ENCODE data around the gene TSPO2.
A peak's percentile ranks its signal among the peaks of the same experiment; 100 is the strongest.

Gene TSPO2

DNA sequence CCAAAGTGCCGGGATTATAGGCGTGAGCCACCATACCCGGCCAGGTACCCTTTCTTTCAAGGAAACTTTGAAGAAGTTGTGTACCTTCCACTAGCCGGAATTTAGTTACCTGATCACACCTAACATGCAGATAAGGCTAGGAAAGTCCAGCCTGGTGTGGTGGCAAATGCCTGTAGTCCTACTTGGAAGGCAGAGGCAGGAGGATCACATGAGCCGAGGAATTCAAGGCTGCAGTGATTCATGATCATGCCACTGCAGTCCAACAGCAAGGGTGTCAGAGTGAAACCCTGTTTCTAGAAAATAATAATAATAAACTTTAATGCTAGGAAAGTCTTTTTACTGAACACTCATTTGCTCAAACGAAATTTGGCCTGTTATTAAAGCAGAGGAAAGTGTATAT is 51.5 kb downstream of the TSPO2 start:
- DNase-seq (ENCODE audit: low read depth), result peak; percentile 75
- TF ChIP-seq, protein P1, sequence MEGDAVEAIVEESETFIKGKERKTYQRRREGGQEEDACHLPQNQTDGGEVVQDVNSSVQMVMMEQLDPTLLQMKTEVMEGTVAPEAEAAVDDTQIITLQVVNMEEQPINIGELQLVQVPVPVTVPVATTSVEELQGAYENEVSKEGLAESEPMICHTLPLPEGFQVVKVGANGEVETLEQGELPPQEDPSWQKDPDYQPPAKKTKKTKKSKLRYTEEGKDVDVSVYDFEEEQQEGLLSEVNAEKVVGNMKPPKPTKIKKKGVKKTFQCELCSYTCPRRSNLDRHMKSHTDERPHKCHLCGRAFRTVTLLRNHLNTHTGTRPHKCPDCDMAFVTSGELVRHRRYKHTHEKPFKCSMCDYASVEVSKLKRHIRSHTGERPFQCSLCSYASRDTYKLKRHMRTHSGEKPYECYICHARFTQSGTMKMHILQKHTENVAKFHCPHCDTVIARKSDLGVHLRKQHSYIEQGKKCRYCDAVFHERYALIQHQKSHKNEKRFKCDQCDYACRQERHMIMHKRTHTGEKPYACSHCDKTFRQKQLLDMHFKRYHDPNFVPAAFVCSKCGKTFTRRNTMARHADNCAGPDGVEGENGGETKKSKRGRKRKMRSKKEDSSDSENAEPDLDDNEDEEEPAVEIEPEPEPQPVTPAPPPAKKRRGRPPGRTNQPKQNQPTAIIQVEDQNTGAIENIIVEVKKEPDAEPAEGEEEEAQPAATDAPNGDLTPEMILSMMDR (conservative IDR thresholded peaks at IDR 0.05; ENCODE audit: low read depth, low read length), result no peak

More for the DNA sequence above, 51.5 kb downstream of the TSPO2 start:
- no peak overlapping the region for H3K4me3 ChIP-seq (ENCODE audit: low read length)

Data from retinal pigment epithelial cell (primary cell).